Activated CD8-positive, alpha-beta memory T cell treated with anti-CD3 and anti-CD28 coated beads, Interleukin-2, amount 10 ng/mL, durations not matched to agents 7 days and 5 days (primary cell): ENCODE results near the gene RAB12. TPM values are rescaled to one million over a fixed set of nuclear protein-coding genes. Genes with fewer than 3 reads are reported as not detected.
"Not testable (repeated sequence)": the region's sequence is repeated elsewhere in the genome, so short reads cannot be mapped to it uniquely, and the experiment has no call there.

Experiments used
- ATAC-seq: fragments of 150-1000 bp; cut with Tn5 transposase; one replicate; pipeline ENCODE4 v1.10.0; 2021; ENCODE audit warnings: moderate library complexity
- CTCF ChIA-PET: fragments of 350-600 bp; sonication (Branson Sonifier 250); formaldehyde crosslinking; loops from one replicate; lab custom pipeline; 2021; ENCODE audit warnings: antibody characterized with exemption; lab: Charles Lee
- DNase-seq: peaks from one replicate; pipeline ENCODE4 v3.0.0-alpha.2; 2020
- H3K27ac Mint-ChIP-seq: one replicate; pipeline ENCODE4 v1.8.0; 2021; ENCODE audit warnings: mild to moderate bottlenecking, mixed read lengths
- H3K27me3 Mint-ChIP-seq: one replicate; pipeline ENCODE4 v1.8.0; 2021; ENCODE audit warnings: mixed read lengths
- H3K36me3 Mint-ChIP-seq: one replicate; pipeline ENCODE4 v1.8.0; 2021; ENCODE audit warnings: mild to moderate bottlenecking, mixed read lengths
- H3K4me1 Mint-ChIP-seq: one replicate; pipeline ENCODE4 v1.8.0; 2021; ENCODE audit warnings: mixed read lengths
- H3K4me3 Mint-ChIP-seq: one replicate; pipeline ENCODE4 v1.8.0; 2021; ENCODE audit warnings: mild to moderate bottlenecking, moderate library complexity, mixed read lengths
- H3K9me3 Mint-ChIP-seq: one replicate; pipeline ENCODE4 v1.8.0; 2022; ENCODE audit warnings: low read depth, mixed read lengths
- total RNA-seq, 2 experiments: library from RNA; stranded (reverse); gene quantifications; one replicate each; pipeline ENCODE4 v1.2.3, GENCODE V29; 2021

Gene RAB12
- total RNA-seq: 10 to 100 TPM; 13.6 to 15.2 TPM

- Mint-ChIP-seq H3K9me3 (no peaks in the 10 kb centered on the region), H3K36me3 (peaks cover 16% of the 10 kb centered on the region), H3K4me1 (peaks cover 45% of the 10 kb centered on the region), H3K4me3 (peak within 1 kb of the TSS; percentile 91), H3K27me3 (peaks cover 16% of the 10 kb centered on the region), H3K27ac (peak within 1 kb of the TSS; percentile 83)
- CTCF ChIA-PET: interaction anchor here (0.8 to 2.2 kb wide), 4 partner anchors 14 to 24 kb away, joined by 3 to 8 read pairs (median 4); no protein-coding TSS in a partner anchor
- DNase-seq (peak; percentile 89), ATAC-seq (peak; percentile 94)
Measured at GRCh38 chr18:8608795-8609658, at the start of gene RAB12. TSS of gene RAB12 (plus strand) at chr18:8609437. CDS start at chr18:8609440, 3 bp downstream.

- Mint-ChIP-seq H3K4me1 (no peaks in the 10 kb centered on the region), H3K4me3 (no peak overlapping the region), H3K27me3 (peaks cover 6% of the 10 kb centered on the region), H3K9me3 (no peaks in the 10 kb centered on the region), H3K27ac (no peak overlapping the region), H3K36me3 (no peaks in the 10 kb centered on the region)
- CTCF ChIA-PET: no interaction called here
- ATAC-seq (no peak), DNase-seq (no peak)
Measured at GRCh38 chr18:8559612-8560186, 49.5 kb upstream of the RAB12 start.

- H3K4me3 Mint-ChIP-seq: no peak overlapping the region
- H3K27me3 Mint-ChIP-seq: peaks cover 8% of the 10 kb centered on the region
- DNase-seq (no peak), ATAC-seq (no peak)
- H3K9me3 Mint-ChIP-seq: no peaks in the 10 kb centered on the region
- CTCF ChIA-PET: interaction anchor here (0.6 kb wide), 1 partner anchor 20 kb away, joined by 3 read pairs; no protein-coding TSS in a partner anchor
- no peaks in the 10 kb centered on the region for H3K36me3 Mint-ChIP-seq
- H3K27ac Mint-ChIP-seq: no peak overlapping the region
- no peaks in the 10 kb centered on the region for H3K4me1 Mint-ChIP-seq
Measured at GRCh38 chr18:8561123-8561910, 47.9 kb upstream of the RAB12 start.

GRCh38 chr18:8562070-8562469, 47.2 kb upstream of the RAB12 start:
- ATAC-seq: no peak
- Mint-ChIP-seq H3K27me3 (peaks cover 8% of the 10 kb centered on the region), H3K4me1 (no peaks in the 10 kb centered on the region), H3K36me3 (no peaks in the 10 kb centered on the region), H3K27ac (no peak overlapping the region), H3K9me3 (no peaks in the 10 kb centered on the region), H3K4me3 (no peak overlapping the region)
- CTCF ChIA-PET: no interaction called here
- no peak for DNase-seq

- no peaks in the 10 kb centered on the region for H3K36me3 Mint-ChIP-seq
- ATAC-seq (no peak), DNase-seq (no peak)
- CTCF ChIA-PET: no interaction called here
- H3K27me3 Mint-ChIP-seq: peaks cover 12% of the 10 kb centered on the region
- no peaks in the 10 kb centered on the region for H3K9me3 Mint-ChIP-seq
- H3K4me3 Mint-ChIP-seq: no peak overlapping the region
- no peaks in the 10 kb centered on the region for H3K4me1 Mint-ChIP-seq
- H3K27ac Mint-ChIP-seq: no peak overlapping the region
Measured at GRCh38 chr18:8562919-8563318, 46.3 kb upstream of the RAB12 start.

GRCh38 chr18:8571399-8571798, 37.8 kb upstream of the RAB12 start:
- H3K27me3 Mint-ChIP-seq: peaks cover 8% of the 10 kb centered on the region
- no peak overlapping the region for H3K27ac Mint-ChIP-seq
- no peaks in the 10 kb centered on the region for H3K4me1 Mint-ChIP-seq
- CTCF ChIA-PET: no interaction called here
- no peaks in the 10 kb centered on the region for H3K9me3 Mint-ChIP-seq
- no peak overlapping the region for H3K4me3 Mint-ChIP-seq
- DNase-seq: no peak
- no peaks in the 10 kb centered on the region for H3K36me3 Mint-ChIP-seq
- ATAC-seq: no peak

GRCh38 chr18:8573766-8574165, 35.5 kb upstream of the RAB12 start:
- H3K36me3 Mint-ChIP-seq, CTCF ChIA-PET: not testable (repeated sequence)

GRCh38 chr18:8584798-8585197, 24.4 kb upstream of the RAB12 start:
- CTCF ChIA-PET: no interaction called here
- DNase-seq (no peak), ATAC-seq (no peak)
- Mint-ChIP-seq H3K4me1 (no peaks in the 10 kb centered on the region), H3K27me3 (peaks cover 5% of the 10 kb centered on the region), H3K27ac (no peak overlapping the region), H3K36me3 (no peaks in the 10 kb centered on the region), H3K9me3 (no peaks in the 10 kb centered on the region), H3K4me3 (no peak overlapping the region)

More at GRCh38 chr18:8573766-8574165, 35.5 kb upstream of the RAB12 start:
- ATAC-seq, H3K4me1 Mint-ChIP-seq, H3K27ac Mint-ChIP-seq, H3K4me3 Mint-ChIP-seq, DNase-seq, H3K9me3 Mint-ChIP-seq: not testable (repeated sequence)
- peaks cover 15% of the 10 kb centered on the region for H3K27me3 Mint-ChIP-seq

GRCh38 chr18:8586941-8587340, 22.3 kb upstream of the RAB12 start:
- H3K27ac Mint-ChIP-seq: no peak overlapping the region
- ATAC-seq (no peak), DNase-seq (no peak)
- no peak overlapping the region for H3K4me3 Mint-ChIP-seq
- no peaks in the 10 kb centered on the region for H3K36me3 Mint-ChIP-seq
- peaks cover 5% of the 10 kb centered on the region for H3K27me3 Mint-ChIP-seq
- peaks cover 2% of the 10 kb centered on the region for H3K9me3 Mint-ChIP-seq
- CTCF ChIA-PET: no interaction called here
- no peaks in the 10 kb centered on the region for H3K4me1 Mint-ChIP-seq

GRCh38 chr18:8595445-8595844, 13.8 kb upstream of the RAB12 start:
- DNase-seq (no peak), ATAC-seq (no peak)
- Mint-ChIP-seq H3K36me3 (no peaks in the 10 kb centered on the region), H3K4me1 (no peaks in the 10 kb centered on the region), H3K9me3 (peaks cover 2% of the 10 kb centered on the region), H3K27me3 (peaks cover 16% of the 10 kb centered on the region), H3K27ac (no peak overlapping the region), H3K4me3 (no peak overlapping the region)
- CTCF ChIA-PET: no interaction called here

- H3K27me3 Mint-ChIP-seq: peaks cover 32% of the 10 kb centered on the region
- CTCF ChIA-PET: no interaction called here
- peaks cover 18% of the 10 kb centered on the region for H3K4me1 Mint-ChIP-seq
- DNase-seq (no peak), ATAC-seq (peak; percentile 39)
- H3K4me3 Mint-ChIP-seq: no peak overlapping the region
- H3K9me3 Mint-ChIP-seq: no peaks in the 10 kb centered on the region
- no peaks in the 10 kb centered on the region for H3K36me3 Mint-ChIP-seq
- H3K27ac Mint-ChIP-seq: no peak overlapping the region
Measured at GRCh38 chr18:8601277-8602032, 7.8 kb upstream of the RAB12 start.

GRCh38 chr18:8602040-8602439, 7.2 kb upstream of the RAB12 start:
- ATAC-seq (no peak), DNase-seq (no peak)
- Mint-ChIP-seq H3K9me3 (no peaks in the 10 kb centered on the region), H3K4me3 (no peak overlapping the region), H3K27me3 (peaks cover 32% of the 10 kb centered on the region), H3K36me3 (no peaks in the 10 kb centered on the region), H3K4me1 (peaks cover 18% of the 10 kb centered on the region), H3K27ac (no peak overlapping the region)
- CTCF ChIA-PET: no interaction called here

- H3K4me3 Mint-ChIP-seq: no peak overlapping the region
Measured at GRCh38 chr18:8602557-8602956, 6.7 kb upstream of the RAB12 start.

More at GRCh38 chr18:8602557-8602956, 6.7 kb upstream of the RAB12 start:
- Mint-ChIP-seq H3K4me1 (peaks cover 18% of the 10 kb centered on the region), H3K36me3 (no peaks in the 10 kb centered on the region), H3K9me3 (no peaks in the 10 kb centered on the region), H3K27ac (no peak overlapping the region), H3K27me3 (peaks cover 36% of the 10 kb centered on the region)
- DNase-seq (no peak), ATAC-seq (no peak)
- CTCF ChIA-PET: no interaction called here
